Lung (tissue), 12 donors: Measurements from ENCODE around the gene SLC38A5. TPM values are rescaled to one million over a fixed set of nuclear protein-coding genes. Genes with fewer than 3 reads are reported as not detected.
A peak's percentile ranks its signal among the peaks of the same experiment; 100 is the strongest.

Experiments
- ATAC-seq: fragments of 200-7000 bp; cut with Tn5 transposase; one replicate; pipeline ENCODE4 v1.9.1; 2020; ENCODE audit warnings: moderate number of reproducible peaks; ENCODE audit not compliant: insufficient read depth, low FRiP score
- DNase-seq, 3 donors: peaks; one replicate each; pipeline ENCODE4 v3.0.0-alpha.2; 2013 to 2017
- H3K27ac ChIP-seq, 2 donors: one replicate each; pipeline ENCODE4 v1.5.1; 2013; ENCODE audit warnings: mild to moderate bottlenecking in 2 of 2, moderate library complexity in 2 of 2, control low read depth in 1 of 2, inconsistent platforms in 1 of 2, low read depth in 1 of 2, low read length in 1 of 2
- H3K27me3 ChIP-seq, 3 donors: one replicate each; pipeline ENCODE4 v1.5.1; 2013; ENCODE audit warnings: low read length in 2 of 3; ENCODE audit not compliant: control insufficient read depth in 3 of 3, insufficient read depth in 3 of 3
- H3K36me3 ChIP-seq, 4 donors: one replicate each; pipeline ENCODE4 v1.5.1; 2013; ENCODE audit warnings: low read length in 4 of 4, mild to moderate bottlenecking in 1 of 4, moderate library complexity in 1 of 4; ENCODE audit not compliant: control insufficient read depth in 4 of 4, insufficient read depth in 4 of 4
- H3K4me1 ChIP-seq, 5 donors: one replicate each; pipeline ENCODE4 v1.5.1; 2013; ENCODE audit warnings: low read length in 5 of 5, mild to moderate bottlenecking in 2 of 5, moderate library complexity in 1 of 5; ENCODE audit not compliant: control insufficient read depth in 5 of 5, insufficient read depth in 5 of 5
- H3K4me3 ChIP-seq: one replicate; pipeline ENCODE4 v1.5.1; 2013; ENCODE audit warnings: mild to moderate bottlenecking, control low read depth, moderate library complexity
- H3K9ac ChIP-seq, 2 donors: one replicate each; pipeline ENCODE4 v1.5.1; 2013; ENCODE audit warnings: low read length in 2 of 2, control low read depth in 1 of 2; ENCODE audit not compliant: insufficient read depth in 1 of 2
- H3K9me3 ChIP-seq, 4 donors: one replicate each; pipeline ENCODE4 v1.5.1; 2013; ENCODE audit warnings: low read length in 3 of 4, mild to moderate bottlenecking in 1 of 4, moderate library complexity in 1 of 4; ENCODE audit not compliant: control insufficient read depth in 4 of 4, insufficient read depth in 3 of 4
- WGBS, 2 donors: extraction: QIAGEN DNeasy Blood & Tissue Kit; methylation state at CpG; one replicate each; pipeline ENCODE4 v1.1.7; 2013; 5-methylcytosine and 5-hydroxymethylcytosine counted together
- polyA plus RNA-seq, 2 donors: library from polyadenylated mRNA; stranded (reverse); fragments of 200-250 nt; gene quantifications; one replicate each; pipeline ENCODE4 v1.2.1, GENCODE V29; 2013
- total RNA-seq, 2 donors: library from RNA; depleted of rRNA in 1 of 2; stranded (reverse); fragments of >200 nt in 1 of 2; gene quantifications; one replicate each; pipeline ENCODE4 v1.2.1, GENCODE V29; 2014 to 2021
- TF ChIP-seq, protein P1 (sequence below): IDR thresholded peaks from 2 replicates; pipeline ENCODE4 v1.5.1; 2012; ENCODE audit warnings: mild to moderate bottlenecking; ENCODE audit errors: control extremely low read depth, extremely low read depth
- donor health status: control.
- donor health status: control.
- donor health status: Bipolar disorder and iron deficiency.
- donor health status: healthy.
- donor health status: DM: yes; HTN: yes; CAD: no.

Gene SLC38A5
- total and polyA plus RNA-seq, 4 donors: 15.2 to 80.9 (median 48.0) TPM

DNA sequence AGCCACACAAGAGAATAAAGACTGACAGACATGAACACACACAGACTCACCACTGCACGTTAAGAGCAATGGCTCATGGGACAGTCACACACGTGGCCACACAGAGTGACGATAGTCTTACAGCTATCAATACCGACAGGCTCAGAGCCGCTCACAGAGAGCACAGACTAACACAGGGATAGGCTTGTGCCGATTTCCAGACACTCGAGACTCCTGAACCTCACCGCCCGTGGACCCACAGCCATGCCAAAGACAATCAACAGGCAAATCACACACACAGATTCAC, 716 bp upstream of the SLC38A5 start:
- Histone ChIP-seq H3K4me3 (no peak overlapping the region), H3K9me3 (peaks cover 0 to 4% (median 0%) of the 10 kb centered on the region in 4 donors), H3K4me1 (peaks cover 0 to 6% (median 0%) of the 10 kb centered on the region in 5 donors), H3K9ac (no peak overlapping the region), H3K27ac (no peak overlapping the region), H3K36me3 (no peaks in the 10 kb centered on the region), H3K27me3 (no peaks in the 10 kb centered on the region)
- TF ChIP-seq, protein P1, sequence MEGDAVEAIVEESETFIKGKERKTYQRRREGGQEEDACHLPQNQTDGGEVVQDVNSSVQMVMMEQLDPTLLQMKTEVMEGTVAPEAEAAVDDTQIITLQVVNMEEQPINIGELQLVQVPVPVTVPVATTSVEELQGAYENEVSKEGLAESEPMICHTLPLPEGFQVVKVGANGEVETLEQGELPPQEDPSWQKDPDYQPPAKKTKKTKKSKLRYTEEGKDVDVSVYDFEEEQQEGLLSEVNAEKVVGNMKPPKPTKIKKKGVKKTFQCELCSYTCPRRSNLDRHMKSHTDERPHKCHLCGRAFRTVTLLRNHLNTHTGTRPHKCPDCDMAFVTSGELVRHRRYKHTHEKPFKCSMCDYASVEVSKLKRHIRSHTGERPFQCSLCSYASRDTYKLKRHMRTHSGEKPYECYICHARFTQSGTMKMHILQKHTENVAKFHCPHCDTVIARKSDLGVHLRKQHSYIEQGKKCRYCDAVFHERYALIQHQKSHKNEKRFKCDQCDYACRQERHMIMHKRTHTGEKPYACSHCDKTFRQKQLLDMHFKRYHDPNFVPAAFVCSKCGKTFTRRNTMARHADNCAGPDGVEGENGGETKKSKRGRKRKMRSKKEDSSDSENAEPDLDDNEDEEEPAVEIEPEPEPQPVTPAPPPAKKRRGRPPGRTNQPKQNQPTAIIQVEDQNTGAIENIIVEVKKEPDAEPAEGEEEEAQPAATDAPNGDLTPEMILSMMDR: no peak
- 81 to 95% methylated on average over 7 to 9 of the region's 9 CpGs for WGBS, 2 donors
- DNase-seq (no peak), ATAC-seq (no peak)

DNA sequence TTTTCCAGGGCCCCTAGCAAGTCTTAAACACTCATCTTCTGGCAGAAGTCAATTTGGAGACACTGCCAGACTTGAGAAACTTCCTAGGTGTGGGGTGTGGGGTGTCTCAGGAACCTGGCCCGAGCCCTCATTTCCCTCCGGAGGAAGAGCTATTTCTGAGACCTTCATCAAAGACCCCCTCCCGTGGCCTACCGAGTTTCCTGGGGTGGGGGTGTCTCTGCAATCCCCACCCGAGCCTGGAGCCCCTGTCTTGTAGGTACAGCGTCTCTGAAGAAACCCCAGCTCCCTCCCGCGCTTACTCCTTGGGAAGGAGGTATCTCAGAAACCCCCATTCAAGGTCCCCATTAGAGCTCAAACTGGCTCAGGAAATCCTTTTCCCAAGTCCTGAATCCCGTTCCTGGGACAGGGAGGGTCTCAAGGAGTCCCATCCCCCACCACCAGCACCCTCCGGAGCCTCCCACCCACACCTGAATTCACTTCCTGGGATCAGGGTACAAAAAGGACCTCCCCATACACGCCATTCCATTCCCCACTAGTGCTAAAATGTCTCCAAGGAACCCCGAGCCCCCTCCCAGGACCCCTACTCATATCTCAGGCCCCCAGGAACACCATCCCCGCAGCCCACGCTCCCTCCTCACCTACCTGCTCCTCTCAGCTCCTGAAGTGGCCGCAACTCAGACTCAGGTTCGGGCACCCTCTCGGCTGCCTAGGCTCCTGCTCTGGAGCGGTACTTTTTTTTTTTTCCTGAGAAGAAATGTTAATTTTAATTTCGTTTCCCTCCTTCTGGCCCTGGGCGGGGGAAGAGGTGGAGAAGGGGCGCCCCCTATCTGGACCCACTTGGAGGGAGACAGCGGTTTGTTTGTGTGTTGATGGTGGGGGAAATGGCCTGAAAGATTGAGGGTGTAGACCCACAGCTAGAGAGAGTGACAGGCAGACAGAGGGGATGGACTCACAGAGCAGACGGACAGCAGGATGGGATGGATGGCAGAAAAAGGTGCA, 1.1 kb downstream of the SLC38A5 start:
- H3K27me3 ChIP-seq: no peaks in the 10 kb centered on the region
- WGBS, 2 donors: 10 to 48% methylated on average over 22 to 23 of the region's 23 CpGs
- H3K4me3 ChIP-seq: no peak overlapping the region
- peaks cover 0 to 8% (median 0%) of the 10 kb centered on the region in 5 donors for H3K4me1 ChIP-seq
- DNase-seq (peak; percentile 38 to 60 (median 45)), ATAC-seq (no peak)
- TF ChIP-seq, protein P1: no peak
- no peaks in the 10 kb centered on the region for H3K36me3 ChIP-seq
- peak overlapping the region; percentile 11 to 14 for H3K9ac ChIP-seq
- H3K27ac ChIP-seq: no peak overlapping the region
- H3K9me3 ChIP-seq: peaks cover 0 to 5% (median 0%) of the 10 kb centered on the region in 4 donors

DNA sequence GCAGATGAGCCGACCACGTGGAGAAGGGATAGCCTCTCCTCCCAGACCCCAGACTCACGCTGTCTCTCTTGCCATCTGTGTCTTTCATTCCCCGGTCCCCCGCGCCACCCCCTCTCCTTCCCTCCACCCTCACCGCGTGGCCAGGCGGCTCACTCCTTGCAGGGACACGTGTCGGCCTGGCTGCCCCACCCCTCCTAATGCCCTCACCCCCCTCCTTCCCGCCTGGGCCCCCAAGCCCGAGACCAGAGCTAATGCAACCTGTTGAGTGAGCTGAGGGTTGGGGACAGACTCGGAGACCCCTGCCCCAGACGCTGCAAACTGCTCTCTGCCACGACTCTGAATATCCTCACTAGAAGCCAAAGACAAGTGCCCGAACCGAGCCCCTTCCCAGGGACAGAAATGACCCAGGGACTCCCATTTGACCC, 1.8 kb downstream of the SLC38A5 start:
- no peak overlapping the region for H3K27ac ChIP-seq
- peaks cover 0 to 5% (median 0%) of the 10 kb centered on the region in 4 donors for H3K9me3 ChIP-seq
- WGBS, 2 donors: 3 to 31% methylated on average over 16 to 18 of the region's 18 CpGs
- TF ChIP-seq, protein P1: no peak
- no peaks in the 10 kb centered on the region for H3K36me3 ChIP-seq
- DNase-seq (peak in 2 of 3 donors; percentile 23 to 34), ATAC-seq (no peak)
- H3K4me1 ChIP-seq: peaks cover 0 to 8% (median 0%) of the 10 kb centered on the region in 5 donors
- no peaks in the 10 kb centered on the region for H3K27me3 ChIP-seq
- H3K4me3 ChIP-seq: no peak overlapping the region
- no peak overlapping the region for H3K9ac ChIP-seq
